ENCODE data around the gene MYL3. TPM values are rescaled to one million over a fixed set of nuclear protein-coding genes. Genes with fewer than 3 reads are reported as not detected.

MYL3 gene
- total RNA-seq, 1 experiment from 2014 or later, result not detected

DNA sequence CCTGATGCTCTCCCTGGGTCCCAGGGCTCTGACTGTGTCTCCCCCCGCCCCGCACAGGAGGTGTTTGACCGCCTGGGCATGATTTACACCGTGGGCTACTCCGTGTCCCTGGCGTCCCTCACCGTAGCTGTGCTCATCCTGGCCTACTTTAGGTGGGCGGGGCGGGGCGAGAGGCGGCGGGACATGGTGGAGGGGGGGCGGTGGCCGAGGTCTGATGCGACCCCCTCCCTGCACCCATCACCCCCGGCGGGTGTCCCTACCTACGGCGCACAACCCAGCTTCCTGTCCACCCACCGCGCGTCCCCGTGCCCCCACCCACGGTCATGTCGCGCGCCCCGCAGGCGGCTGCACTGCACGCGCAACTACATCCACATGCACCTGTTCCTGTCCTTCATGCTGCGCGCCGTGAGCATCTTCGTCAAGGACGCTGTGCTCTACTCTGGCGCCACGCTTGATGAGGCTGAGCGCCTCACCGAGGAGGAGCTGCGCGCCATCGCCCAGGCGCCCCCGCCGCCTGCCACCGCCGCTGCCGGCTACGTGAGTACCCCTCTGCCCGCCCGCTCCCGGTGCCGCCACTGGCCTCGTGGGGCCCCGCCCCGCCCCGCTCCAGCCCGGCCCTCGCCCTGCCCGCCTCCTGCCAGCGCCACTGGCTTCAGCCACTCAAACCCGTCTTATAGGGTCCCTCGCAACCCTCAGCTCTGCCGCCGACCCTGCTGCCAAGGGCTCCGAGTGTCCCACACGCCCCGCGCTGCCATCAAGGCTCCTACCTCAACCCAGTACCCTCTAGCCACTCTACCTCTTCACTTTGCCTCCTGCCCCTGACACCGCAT, 35.3 kb upstream of the MYL3 start:
- TF ChIP-seq CTCF (conservative IDR thresholded peaks at IDR 0.05; ENCODE audit: low read depth, low read length), result no peak
- no peak for TF ChIP-seq EZH2 (IDR thresholded peaks at IDR 0.05; ENCODE audit: low read length, unreplicated experiment)
- no peak for TF ChIP-seq EZH2phosphoT487 (IDR thresholded peaks at IDR 0.05; ENCODE audit: borderline replicate concordance, low read length)
- H3K79me2 ChIP-seq (ENCODE audit: low read length), result no peaks in the 10 kb centered on the region
- no peak overlapping the region for H3K9ac ChIP-seq (ENCODE audit: low read length)
- ATAC-seq (no peak), DNase-seq (no peak)
- intact Hi-C loops (cut with micrococcal nuclease), result no loop called here
- no peak overlapping the region for H2AFZ ChIP-seq (ENCODE audit: low read length)
- no TSS peak for BruUV-seq (replicated peaks)
- H3K36me3 ChIP-seq (ENCODE audit: low read depth, low read length), result no peaks in the 10 kb centered on the region
- H3K4me2 ChIP-seq (ENCODE audit: low read length), result no peak overlapping the region
- H3F3A ChIP-seq (ENCODE audit: low read length, unreplicated experiment), result no peaks in the 10 kb centered on the region
- no peaks in the 10 kb centered on the region for H3K9me3 ChIP-seq (ENCODE audit: low read length)
- CTCF ChIA-PET, result no interaction called here
- H4K20me1 ChIP-seq (ENCODE audit: low read length), result no peaks in the 10 kb centered on the region
- no peaks in the 10 kb centered on the region for H3K27me3 ChIP-seq (ENCODE audit: low read length)
- POLR2A ChIA-PET (ENCODE audit: unreplicated experiment), result no interaction called here
- H3K4me3 ChIP-seq (ENCODE audit: low read length), result no peak overlapping the region
- H3K9me2 ChIP-seq (replicated peaks; ENCODE audit: low read length), result no peaks in the 10 kb centered on the region
- H3K4me1 ChIP-seq (ENCODE audit: insufficient read depth, low read length), result peaks cover 3% of the 10 kb centered on the region; the same call in 1 of the 2 replicates
- no peak overlapping the region for H3K27ac ChIP-seq (ENCODE audit: low read length)

DNA sequence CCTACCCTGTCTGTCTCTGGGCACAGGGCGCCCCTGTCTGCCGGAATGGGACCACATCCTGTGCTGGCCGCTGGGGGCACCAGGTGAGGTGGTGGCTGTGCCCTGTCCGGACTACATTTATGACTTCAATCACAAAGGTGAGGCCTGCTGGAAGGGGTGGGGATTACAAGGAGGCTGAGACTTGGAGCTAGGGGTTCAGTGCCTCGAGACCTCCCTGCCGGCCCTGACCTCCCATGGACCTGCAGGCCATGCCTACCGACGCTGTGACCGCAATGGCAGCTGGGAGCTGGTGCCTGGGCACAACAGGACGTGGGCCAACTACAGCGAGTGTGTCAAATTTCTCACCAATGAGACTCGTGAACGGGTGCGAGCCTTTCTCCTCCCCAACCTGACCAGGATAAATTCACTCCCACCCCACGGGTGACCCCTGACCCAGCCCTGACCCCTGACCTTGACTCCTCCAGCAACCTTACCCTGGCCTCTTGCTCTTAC, 34.6 kb upstream of the MYL3 start:
- BruUV-seq (replicated peaks), result no TSS peak
- no peak for DNase-seq
- TF ChIP-seq CTCF (conservative IDR thresholded peaks at IDR 0.05; ENCODE audit: low read depth, low read length) (0 out of 2 replicates have a peak, but pooled peaks have one; percentile 17), EZH2phosphoT487 (IDR thresholded peaks at IDR 0.05; ENCODE audit: borderline replicate concordance, low read length) (no peak)
- Histone ChIP-seq H3K9me3 (ENCODE audit: low read length) (no peaks in the 10 kb centered on the region), H3K79me2 (ENCODE audit: low read length) (no peaks in the 10 kb centered on the region), H4K20me1 (ENCODE audit: low read length) (no peaks in the 10 kb centered on the region), H3K9me2 (replicated peaks; ENCODE audit: low read length) (no peaks in the 10 kb centered on the region), H3K36me3 (ENCODE audit: low read depth, low read length) (no peaks in the 10 kb centered on the region), H3K4me2 (ENCODE audit: low read length) (no peak overlapping the region), H3K9ac (ENCODE audit: low read length) (no peak overlapping the region), H3F3A (ENCODE audit: low read length, unreplicated experiment) (no peaks in the 10 kb centered on the region), H3K27ac (ENCODE audit: low read length) (no peak overlapping the region), H3K27me3 (ENCODE audit: low read length) (no peaks in the 10 kb centered on the region), H3K4me1 (ENCODE audit: insufficient read depth, low read length) (no peaks in the 10 kb centered on the region), H3K4me3 (ENCODE audit: low read length) (no peak overlapping the region), H2AFZ (ENCODE audit: low read length) (no peak overlapping the region)
- CTCF ChIA-PET, result no interaction called here
- intact Hi-C loops (cut with micrococcal nuclease), result no loop called here
- POLR2A ChIA-PET (ENCODE audit: unreplicated experiment), result no interaction called here
- ATAC-seq, result no peak

DNA sequence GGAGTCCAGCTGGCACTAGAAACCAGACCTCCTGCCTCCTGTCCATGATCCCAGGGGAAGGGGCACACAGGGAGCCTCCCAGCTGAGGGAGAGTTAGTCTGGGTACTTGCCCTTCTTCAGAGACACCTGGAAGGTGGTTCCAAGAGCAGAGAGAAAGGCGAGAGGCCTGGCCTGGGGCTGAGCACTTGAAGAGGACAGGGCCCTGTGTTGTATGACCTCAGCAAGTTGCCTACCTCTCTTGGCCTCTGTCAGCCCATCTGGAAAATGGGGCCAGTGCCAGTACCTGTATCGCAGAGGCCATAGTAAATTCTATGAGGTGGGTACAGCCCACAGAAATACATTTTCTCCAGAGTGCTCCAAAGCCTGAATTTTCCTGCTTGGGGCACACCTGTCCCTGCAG, 33.8 kb upstream of the MYL3 start:
- ATAC-seq (no peak), DNase-seq (no peak)
- Histone ChIP-seq H3K4me2 (ENCODE audit: low read length) (no peak overlapping the region), H3K36me3 (ENCODE audit: low read depth, low read length) (no peaks in the 10 kb centered on the region), H4K20me1 (ENCODE audit: low read length) (no peaks in the 10 kb centered on the region), H3K27me3 (ENCODE audit: low read length) (no peaks in the 10 kb centered on the region), H2AFZ (ENCODE audit: low read length) (no peak overlapping the region), H3K4me1 (ENCODE audit: insufficient read depth, low read length) (peaks cover 3% of the 10 kb centered on the region; the same call in 1 of the 2 replicates), H3F3A (ENCODE audit: low read length, unreplicated experiment) (no peaks in the 10 kb centered on the region), H3K9me3 (ENCODE audit: low read length) (no peaks in the 10 kb centered on the region), H3K4me3 (ENCODE audit: low read length) (no peak overlapping the region), H3K9ac (ENCODE audit: low read length) (no peak overlapping the region), H3K27ac (ENCODE audit: low read length) (no peak overlapping the region), H3K9me2 (replicated peaks; ENCODE audit: low read length) (no peaks in the 10 kb centered on the region), H3K79me2 (ENCODE audit: low read length) (no peaks in the 10 kb centered on the region)
- intact Hi-C loops (cut with micrococcal nuclease), result no loop called here
- ChIA-PET POLR2A (ENCODE audit: unreplicated experiment) (no interaction called here), CTCF (interaction anchor here (0.5 kb wide), 1 partner anchor 52 kb away, joined by 6 read pairs; no protein-coding TSS in a partner anchor)
- BruUV-seq (replicated peaks), result no TSS peak
- no peak for TF ChIP-seq EZH2 (IDR thresholded peaks at IDR 0.05; ENCODE audit: low read length, unreplicated experiment)
- no peak for TF ChIP-seq CTCF (conservative IDR thresholded peaks at IDR 0.05; ENCODE audit: low read depth, low read length)
- TF ChIP-seq EZH2phosphoT487 (IDR thresholded peaks at IDR 0.05; ENCODE audit: borderline replicate concordance, low read length), result no peak
